ENCODE data around the gene MS4A18. TPM values are rescaled to one million over a fixed set of nuclear protein-coding genes. Genes with fewer than 3 reads are reported as not detected.

Gene MS4A18
- total RNA-seq, 1 donor from 2014 or later, result not detected

- peak; percentile 53 to 59 for ATAC-seq
- Histone ChIP-seq H3K4me1 (peaks cover 3% of the 10 kb centered on the region), H3K4me3 (peak overlapping the region; percentile 15), H3K9me3 (no peaks in the 10 kb centered on the region), H3K27me3 (ENCODE audit: low read depth) (peaks cover 6% of the 10 kb centered on the region), H3K36me3 (no peaks in the 10 kb centered on the region), H3K27ac (no peak overlapping the region)
- intact Hi-C loops (cut with DNase I), result no loop called here
- DNase-seq, result no peak
- TF ChIP-seq, protein P1, sequence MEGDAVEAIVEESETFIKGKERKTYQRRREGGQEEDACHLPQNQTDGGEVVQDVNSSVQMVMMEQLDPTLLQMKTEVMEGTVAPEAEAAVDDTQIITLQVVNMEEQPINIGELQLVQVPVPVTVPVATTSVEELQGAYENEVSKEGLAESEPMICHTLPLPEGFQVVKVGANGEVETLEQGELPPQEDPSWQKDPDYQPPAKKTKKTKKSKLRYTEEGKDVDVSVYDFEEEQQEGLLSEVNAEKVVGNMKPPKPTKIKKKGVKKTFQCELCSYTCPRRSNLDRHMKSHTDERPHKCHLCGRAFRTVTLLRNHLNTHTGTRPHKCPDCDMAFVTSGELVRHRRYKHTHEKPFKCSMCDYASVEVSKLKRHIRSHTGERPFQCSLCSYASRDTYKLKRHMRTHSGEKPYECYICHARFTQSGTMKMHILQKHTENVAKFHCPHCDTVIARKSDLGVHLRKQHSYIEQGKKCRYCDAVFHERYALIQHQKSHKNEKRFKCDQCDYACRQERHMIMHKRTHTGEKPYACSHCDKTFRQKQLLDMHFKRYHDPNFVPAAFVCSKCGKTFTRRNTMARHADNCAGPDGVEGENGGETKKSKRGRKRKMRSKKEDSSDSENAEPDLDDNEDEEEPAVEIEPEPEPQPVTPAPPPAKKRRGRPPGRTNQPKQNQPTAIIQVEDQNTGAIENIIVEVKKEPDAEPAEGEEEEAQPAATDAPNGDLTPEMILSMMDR (IDR thresholded peaks at IDR 0.05), result peak; percentile 9
Observed at GRCh38 chr11:60763692-60764369, 39.3 kb downstream of the MS4A18 start.

GRCh38 chr11:60764879-60765278 lies 40.4 kb downstream of the MS4A18 start:
- peaks cover 6% of the 10 kb centered on the region for H3K27me3 ChIP-seq (ENCODE audit: low read depth)

GRCh38 chr11:60765355-60765754 lies 40.8 kb downstream of the MS4A18 start:
- TF ChIP-seq, protein P1 (IDR thresholded peaks at IDR 0.05), result no peak
- no peak overlapping the region for H3K4me3 ChIP-seq
- H3K4me1 ChIP-seq, result no peaks in the 10 kb centered on the region
- H3K27me3 ChIP-seq (ENCODE audit: low read depth), result peaks cover 6% of the 10 kb centered on the region
- intact Hi-C loops (cut with DNase I), result no loop called here
- DNase-seq, result no peak
- H3K27ac ChIP-seq, result no peak overlapping the region
- no peak for ATAC-seq
- no peaks in the 10 kb centered on the region for H3K36me3 ChIP-seq
- no peaks in the 10 kb centered on the region for H3K9me3 ChIP-seq

More at GRCh38 chr11:60764879-60765278, 40.4 kb downstream of the MS4A18 start:
- Histone ChIP-seq H3K4me3 (no peak overlapping the region), H3K27ac (no peak overlapping the region), H3K36me3 (no peaks in the 10 kb centered on the region), H3K9me3 (no peaks in the 10 kb centered on the region), H3K4me1 (no peaks in the 10 kb centered on the region)
- TF ChIP-seq, protein P1 (IDR thresholded peaks at IDR 0.05), result no peak
- intact Hi-C loops (cut with DNase I), result no loop called here
- ATAC-seq, result no peak
- no peak for DNase-seq

DNA sequence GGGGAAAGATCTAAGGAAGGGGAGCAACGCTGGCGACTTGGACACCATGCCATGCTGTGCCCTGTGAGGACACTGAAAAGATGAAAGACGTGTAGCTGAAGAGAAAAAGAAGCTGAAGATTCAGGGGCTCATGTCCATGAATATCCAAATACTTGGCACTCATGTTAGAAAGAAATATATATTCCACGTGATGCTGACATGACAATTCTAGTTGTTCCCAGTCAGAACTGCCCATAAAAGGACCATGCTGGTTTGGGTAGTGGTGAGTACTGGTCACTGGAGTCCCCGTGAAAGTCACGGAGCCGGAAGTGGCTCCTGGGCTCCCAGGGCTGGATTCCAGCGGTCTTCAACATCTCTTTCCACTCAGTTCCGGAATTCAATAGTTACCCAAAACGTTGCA lies 42.0 kb downstream of the MS4A18 start:
- intact Hi-C loops (cut with DNase I), result no loop called here
- Histone ChIP-seq H3K27me3 (ENCODE audit: low read depth) (peaks cover 6% of the 10 kb centered on the region), H3K9me3 (no peaks in the 10 kb centered on the region), H3K36me3 (no peaks in the 10 kb centered on the region), H3K4me1 (no peaks in the 10 kb centered on the region), H3K4me3 (no peak overlapping the region), H3K27ac (no peak overlapping the region)
- ATAC-seq (no peak), DNase-seq (no peak)
- TF ChIP-seq, protein P1 (IDR thresholded peaks at IDR 0.05), result no peak

- intact Hi-C loops (cut with DNase I), result no loop called here
- ATAC-seq (no peak), DNase-seq (no peak)
- Histone ChIP-seq H3K27me3 (ENCODE audit: low read depth) (peaks cover 2% of the 10 kb centered on the region), H3K27ac (no peak overlapping the region), H3K4me1 (no peaks in the 10 kb centered on the region), H3K9me3 (no peaks in the 10 kb centered on the region), H3K4me3 (no peak overlapping the region), H3K36me3 (no peaks in the 10 kb centered on the region)
- TF ChIP-seq, protein P1 (IDR thresholded peaks at IDR 0.05), result peak; percentile 39
Observed at GRCh38 chr11:60767388-60767811, 42.9 kb downstream of the MS4A18 start.

All from lower lobe of right lung (tissue), 2 donors.